ENCODE results near the gene ARHGAP6. TPM values are rescaled to one million over a fixed set of nuclear protein-coding genes. Genes with fewer than 3 reads are reported as not detected.

The ARHGAP6 gene
- total and polyA plus RNA-seq, 3 donors from 2014 or later, result 4.8 to 11.8 (median 5.7) TPM

GRCh38 chrX:11461201-11462001, 204.3 kb downstream of the ARHGAP6 start:
- no peak for TF ChIP-seq POLR2A (IDR thresholded peaks at IDR 0.05)
- TF ChIP-seq CTCF (IDR thresholded peaks at IDR 0.05), result no peak
- Histone ChIP-seq H3K4me1 (no peaks in the 10 kb centered on the region), H3K4me3 (no peak overlapping the region), H3K27me3 (no peaks in the 10 kb centered on the region), H3K9me3 (no peaks in the 10 kb centered on the region), H3K36me3 (ENCODE audit: low read depth, missing control alignments) (no peaks in the 10 kb centered on the region), H3K27ac (no peak overlapping the region)
- no peak for DNase-seq
- 58 to 70% methylated on average over 5 of the region's 5 CpGs for WGBS, 2 donors
- intact Hi-C loops (cut with DNase I; ENCODE audit: low total_unique reads), result no loop called here

- H3K9me3 ChIP-seq, result no peaks in the 10 kb centered on the region
- no peaks in the 10 kb centered on the region for H3K4me1 ChIP-seq
- H3K27me3 ChIP-seq, result no peaks in the 10 kb centered on the region
- no peaks in the 10 kb centered on the region for H3K36me3 ChIP-seq (ENCODE audit: low read depth, missing control alignments)
- H3K27ac ChIP-seq, result no peak overlapping the region
- 82 to 98% methylated on average over 1 to 2 of the region's 2 CpGs for WGBS, 2 donors
- no peak for TF ChIP-seq CTCF (IDR thresholded peaks at IDR 0.05)
- TF ChIP-seq POLR2A (IDR thresholded peaks at IDR 0.05), result no peak
- intact Hi-C loops (cut with DNase I; ENCODE audit: low total_unique reads), result no loop called here
- DNase-seq, result no peak
- no peak overlapping the region for H3K4me3 ChIP-seq
Observed at GRCh38 chrX:11460347-11460746, 205.4 kb downstream of the ARHGAP6 start.

GRCh38 chrX:11458170-11458569, 207.6 kb downstream of the ARHGAP6 start:
- TF ChIP-seq POLR2A (IDR thresholded peaks at IDR 0.05) (no peak), CTCF (IDR thresholded peaks at IDR 0.05) (no peak)
- WGBS, 2 donors, result 62 to 84% methylated on average over 2 to 3 of the region's 3 CpGs
- H3K9me3 ChIP-seq, result no peaks in the 10 kb centered on the region
- no peaks in the 10 kb centered on the region for H3K27me3 ChIP-seq
- H3K4me1 ChIP-seq, result no peaks in the 10 kb centered on the region
- no peak overlapping the region for H3K27ac ChIP-seq
- H3K4me3 ChIP-seq, result no peak overlapping the region
- intact Hi-C loops (cut with DNase I; ENCODE audit: low total_unique reads), result no loop called here
- DNase-seq, result no peak
- H3K36me3 ChIP-seq (ENCODE audit: low read depth, missing control alignments), result no peaks in the 10 kb centered on the region

GRCh38 chrX:11451151-11451550, 214.6 kb downstream of the ARHGAP6 start:
- Histone ChIP-seq H3K36me3 (ENCODE audit: low read depth, missing control alignments) (no peaks in the 10 kb centered on the region), H3K27me3 (no peaks in the 10 kb centered on the region), H3K4me1 (no peaks in the 10 kb centered on the region), H3K27ac (no peak overlapping the region), H3K9me3 (no peaks in the 10 kb centered on the region), H3K4me3 (no peak overlapping the region)
- intact Hi-C loops (cut with DNase I; ENCODE audit: low total_unique reads), result no loop called here
- 79 to 88% methylated on average over 5 of the region's 5 CpGs for WGBS, 2 donors
- DNase-seq, result no peak
- TF ChIP-seq CTCF (IDR thresholded peaks at IDR 0.05) (no peak), POLR2A (IDR thresholded peaks at IDR 0.05) (no peak)

- no peak overlapping the region for H3K27ac ChIP-seq
- no peaks in the 10 kb centered on the region for H3K9me3 ChIP-seq
- no peak for TF ChIP-seq CTCF (IDR thresholded peaks at IDR 0.05)
- no peak for TF ChIP-seq POLR2A (IDR thresholded peaks at IDR 0.05)
- no peaks in the 10 kb centered on the region for H3K27me3 ChIP-seq
- no peak overlapping the region for H3K4me3 ChIP-seq
- H3K36me3 ChIP-seq (ENCODE audit: low read depth, missing control alignments), result no peaks in the 10 kb centered on the region
- 91 to 93% methylated on average over 6 to 8 of the region's 8 CpGs for WGBS, 2 donors
- no peaks in the 10 kb centered on the region for H3K4me1 ChIP-seq
- DNase-seq, result no peak
- intact Hi-C loops (cut with DNase I; ENCODE audit: low total_unique reads), result no loop called here
Observed at GRCh38 chrX:11450354-11450753, 215.4 kb downstream of the ARHGAP6 start.
